ENCODE measurements around the gene IGSF9B.

Gene IGSF9B

DNA sequence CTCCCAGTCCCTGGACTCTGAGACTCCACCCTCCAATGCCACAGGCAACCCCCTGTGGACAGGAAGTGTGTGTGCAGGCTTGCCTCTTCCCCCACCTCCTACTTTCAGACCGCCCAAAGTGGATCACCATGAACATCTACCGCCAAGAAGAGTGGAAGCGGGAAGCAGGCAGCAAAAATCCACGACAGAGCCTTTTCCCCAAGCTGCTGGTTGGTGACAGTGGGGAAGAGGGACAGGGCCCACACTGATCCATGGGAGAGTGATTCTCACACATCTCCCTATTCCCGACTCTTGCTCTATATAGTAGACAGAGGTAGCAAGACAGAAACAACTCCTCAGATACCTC, 58.0 kb downstream of the IGSF9B start:
- H3K4me3 Mint-ChIP-seq = no peak overlapping the region
- H3K36me3 Mint-ChIP-seq = peaks cover 2% of the 10 kb centered on the region
- H3K27me3 Mint-ChIP-seq = no peaks in the 10 kb centered on the region
- H3K27ac Mint-ChIP-seq = peak overlapping the region; percentile 14
- no peaks in the 10 kb centered on the region for H3K9me3 Mint-ChIP-seq
- no peaks in the 10 kb centered on the region for H3K4me1 Mint-ChIP-seq

GRCh38 chr11:133898031-133898769, 58.6 kb downstream of the IGSF9B start:
- no peaks in the 10 kb centered on the region for H3K27me3 Mint-ChIP-seq
- no peak overlapping the region for H3K4me3 Mint-ChIP-seq
- no peaks in the 10 kb centered on the region for H3K9me3 Mint-ChIP-seq
- H3K36me3 Mint-ChIP-seq = peaks cover 2% of the 10 kb centered on the region
- H3K4me1 Mint-ChIP-seq = no peaks in the 10 kb centered on the region
- H3K27ac Mint-ChIP-seq = no peak overlapping the region

DNA sequence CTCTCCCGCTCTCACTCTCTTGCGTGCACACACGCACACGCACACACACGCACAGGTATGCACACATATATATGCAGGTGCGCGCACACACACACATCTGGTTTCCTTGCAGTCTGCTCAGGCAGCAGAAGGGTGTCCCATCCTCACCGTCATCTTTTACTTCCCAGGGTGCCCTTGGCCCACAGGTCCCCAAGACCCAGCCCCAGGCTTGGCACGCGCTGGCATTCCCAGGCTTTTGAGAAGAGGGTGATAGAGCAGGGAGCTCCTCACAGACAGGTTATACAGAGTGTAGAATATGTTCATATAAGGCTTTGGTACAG, 59.5 kb downstream of the IGSF9B start:
- H3K4me3 Mint-ChIP-seq = no peak overlapping the region
- H3K27me3 Mint-ChIP-seq = no peaks in the 10 kb centered on the region

GRCh38 chr11:133896642-133897330, 60.0 kb downstream of the IGSF9B start:
- Mint-ChIP-seq H3K36me3 (peaks cover 2% of the 10 kb centered on the region), H3K9me3 (no peaks in the 10 kb centered on the region), H3K4me1 (no peaks in the 10 kb centered on the region), H3K27ac (no peak overlapping the region), H3K4me3 (no peak overlapping the region), H3K27me3 (no peaks in the 10 kb centered on the region)

More for the DNA sequence above, 59.5 kb downstream of the IGSF9B start:
- H3K27ac Mint-ChIP-seq = no peak overlapping the region
- no peaks in the 10 kb centered on the region for H3K9me3 Mint-ChIP-seq
- no peaks in the 10 kb centered on the region for H3K4me1 Mint-ChIP-seq
- H3K36me3 Mint-ChIP-seq = peaks cover 2% of the 10 kb centered on the region

- peaks cover 2% of the 10 kb centered on the region for H3K36me3 Mint-ChIP-seq
- no peak overlapping the region for H3K27ac Mint-ChIP-seq
- H3K4me3 Mint-ChIP-seq = no peak overlapping the region
- no peaks in the 10 kb centered on the region for H3K4me1 Mint-ChIP-seq
- H3K9me3 Mint-ChIP-seq = no peaks in the 10 kb centered on the region
- no peaks in the 10 kb centered on the region for H3K27me3 Mint-ChIP-seq
These were observed 60.7 kb downstream of the IGSF9B start for GRCh38 chr11:133896028-133896427.

GRCh38 chr11:133895551-133895950, 61.2 kb downstream of the IGSF9B start:
- Mint-ChIP-seq H3K4me1 (no peaks in the 10 kb centered on the region), H3K9me3 (no peaks in the 10 kb centered on the region), H3K27me3 (no peaks in the 10 kb centered on the region), H3K36me3 (peaks cover 2% of the 10 kb centered on the region), H3K27ac (no peak overlapping the region), H3K4me3 (no peak overlapping the region)

GRCh38 chr11:133895061-133895479, 61.7 kb downstream of the IGSF9B start:
- no peaks in the 10 kb centered on the region for H3K9me3 Mint-ChIP-seq
- no peaks in the 10 kb centered on the region for H3K27me3 Mint-ChIP-seq
- peaks cover 2% of the 10 kb centered on the region for H3K36me3 Mint-ChIP-seq
- no peak overlapping the region for H3K4me3 Mint-ChIP-seq
- no peak overlapping the region for H3K27ac Mint-ChIP-seq
- no peaks in the 10 kb centered on the region for H3K4me1 Mint-ChIP-seq

DNA sequence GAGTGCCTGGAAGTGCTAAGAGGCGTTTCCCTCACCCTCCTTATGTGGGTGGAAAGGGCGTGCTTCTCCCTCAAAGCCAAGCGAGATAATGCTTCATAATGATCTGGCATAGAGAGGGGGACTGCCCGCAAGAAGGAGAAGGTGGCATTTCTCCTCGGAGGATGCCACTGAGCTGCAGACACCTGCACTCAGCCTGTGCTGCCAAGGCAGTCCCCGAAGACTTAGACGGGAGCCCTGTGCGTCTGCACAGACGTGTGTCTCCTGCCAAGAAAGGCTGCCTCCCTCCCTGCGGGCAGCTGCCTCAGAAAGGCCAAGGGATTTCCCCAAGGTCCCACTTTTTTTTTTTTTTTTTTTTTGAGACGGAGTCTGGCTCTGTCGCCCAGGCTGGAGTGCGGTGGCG, 63.4 kb downstream of the IGSF9B start:
- H3K27ac Mint-ChIP-seq = no peak overlapping the region
- no peaks in the 10 kb centered on the region for H3K9me3 Mint-ChIP-seq
- H3K4me3 Mint-ChIP-seq = no peak overlapping the region

DNA sequence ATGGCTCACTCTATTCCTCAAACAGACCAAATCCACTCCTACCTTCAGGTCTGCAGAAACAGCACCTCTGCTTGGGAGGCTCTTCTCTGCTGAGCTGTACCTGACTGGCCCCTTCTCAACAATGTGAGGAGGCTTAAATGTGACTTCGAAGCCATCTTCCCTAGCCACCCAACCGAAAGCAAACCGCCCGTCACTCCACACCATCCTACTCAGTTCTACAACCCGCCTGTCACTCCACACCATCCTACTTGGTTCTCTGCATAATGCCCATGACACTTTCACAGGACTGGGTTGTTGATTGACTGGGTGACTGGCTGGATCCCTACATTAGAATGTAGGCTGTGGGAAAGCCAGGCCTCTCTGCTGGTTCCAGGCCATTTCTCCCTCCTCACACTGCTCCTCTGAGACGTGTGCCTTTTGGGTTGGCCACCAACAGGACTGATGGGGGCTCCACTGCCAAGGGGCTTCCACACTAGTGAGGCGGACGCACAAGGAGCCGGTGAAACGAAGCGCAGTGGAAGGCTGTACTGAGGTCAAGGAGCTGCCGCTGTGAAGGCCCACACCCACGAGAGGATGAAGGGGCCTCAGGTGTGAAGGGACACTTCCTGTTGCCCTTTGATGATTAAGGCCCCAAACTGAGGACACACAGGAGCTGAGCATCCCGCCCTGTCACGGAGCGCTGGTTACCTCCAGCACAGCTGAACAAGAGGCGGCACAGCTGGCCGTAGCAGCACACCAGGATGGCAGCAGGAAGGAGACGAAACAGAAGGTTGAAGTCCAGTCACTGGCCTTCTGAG, 64.0 kb downstream of the IGSF9B start:
- peaks cover 1% of the 10 kb centered on the region for H3K27me3 Mint-ChIP-seq
- H3K9me3 Mint-ChIP-seq = no peaks in the 10 kb centered on the region
- H3K4me3 Mint-ChIP-seq = no peak overlapping the region
- no peak overlapping the region for H3K27ac Mint-ChIP-seq
- H3K4me1 Mint-ChIP-seq = no peaks in the 10 kb centered on the region
- H3K36me3 Mint-ChIP-seq = peaks cover 1% of the 10 kb centered on the region

More for the DNA sequence above, 63.4 kb downstream of the IGSF9B start:
- peaks cover 2% of the 10 kb centered on the region for H3K36me3 Mint-ChIP-seq
- no peaks in the 10 kb centered on the region for H3K4me1 Mint-ChIP-seq
- no peaks in the 10 kb centered on the region for H3K27me3 Mint-ChIP-seq

GRCh38 chr11:133892126-133892525, 64.6 kb downstream of the IGSF9B start:
- Mint-ChIP-seq H3K9me3 (no peaks in the 10 kb centered on the region), H3K27ac (peak overlapping the region; percentile 6), H3K4me1 (no peaks in the 10 kb centered on the region), H3K4me3 (no peak overlapping the region), H3K27me3 (peaks cover 1% of the 10 kb centered on the region), H3K36me3 (no peaks in the 10 kb centered on the region)

GRCh38 chr11:133889893-133890292, 66.9 kb downstream of the IGSF9B start:
- Mint-ChIP-seq H3K36me3 (no peaks in the 10 kb centered on the region), H3K4me3 (no peak overlapping the region), H3K27me3 (peaks cover 13% of the 10 kb centered on the region), H3K4me1 (no peaks in the 10 kb centered on the region), H3K27ac (no peak overlapping the region), H3K9me3 (no peaks in the 10 kb centered on the region)

GRCh38 chr11:133889188-133889587, 67.6 kb downstream of the IGSF9B start:
- H3K27ac Mint-ChIP-seq = no peak overlapping the region
- H3K27me3 Mint-ChIP-seq = peaks cover 17% of the 10 kb centered on the region
- no peak overlapping the region for H3K4me3 Mint-ChIP-seq
- H3K36me3 Mint-ChIP-seq = no peaks in the 10 kb centered on the region
- H3K4me1 Mint-ChIP-seq = no peaks in the 10 kb centered on the region
- H3K9me3 Mint-ChIP-seq = no peaks in the 10 kb centered on the region

GRCh38 chr11:133887692-133888332, 69.0 kb downstream of the IGSF9B start:
- Mint-ChIP-seq H3K4me3 (no peak overlapping the region), H3K27me3 (peaks cover 28% of the 10 kb centered on the region), H3K9me3 (peaks cover 4% of the 10 kb centered on the region), H3K27ac (no peak overlapping the region), H3K4me1 (no peaks in the 10 kb centered on the region), H3K36me3 (peaks cover 2% of the 10 kb centered on the region)

- peaks cover 34% of the 10 kb centered on the region for H3K27me3 Mint-ChIP-seq
- no peak overlapping the region for H3K4me3 Mint-ChIP-seq
- H3K4me1 Mint-ChIP-seq = no peaks in the 10 kb centered on the region
- H3K9me3 Mint-ChIP-seq = peaks cover 13% of the 10 kb centered on the region
- H3K27ac Mint-ChIP-seq = no peak overlapping the region
- H3K36me3 Mint-ChIP-seq = peaks cover 5% of the 10 kb centered on the region
These were observed 70.7 kb downstream of the IGSF9B start for GRCh38 chr11:133886029-133886428.

DNA sequence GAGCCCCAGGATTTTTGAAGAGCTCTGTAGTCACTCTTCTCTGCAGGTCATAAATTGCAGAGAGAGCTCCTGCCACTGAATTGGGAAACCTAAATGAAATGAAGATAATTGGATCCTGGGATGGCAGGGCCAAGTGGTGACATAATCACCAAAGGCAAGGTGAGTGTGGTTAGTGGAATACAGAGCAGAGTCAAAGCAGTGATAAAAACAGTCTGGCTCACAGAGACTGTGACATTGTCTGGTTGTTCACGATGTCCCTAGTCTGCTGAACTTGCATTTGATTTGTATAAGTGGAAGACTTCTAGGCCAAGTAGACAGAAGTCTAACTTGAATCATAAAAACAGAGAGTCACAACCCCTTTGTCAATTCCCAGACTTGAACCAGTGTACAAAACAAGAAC, 84.6 kb downstream of the IGSF9B start:
- H3K4me3 Mint-ChIP-seq = no peak overlapping the region
- H3K9me3 Mint-ChIP-seq = peaks cover 3% of the 10 kb centered on the region
- H3K36me3 Mint-ChIP-seq = no peaks in the 10 kb centered on the region
- H3K27ac Mint-ChIP-seq = no peak overlapping the region
- H3K4me1 Mint-ChIP-seq = no peaks in the 10 kb centered on the region
- H3K27me3 Mint-ChIP-seq = peaks cover 2% of the 10 kb centered on the region

GRCh38 chr11:133867456-133867855, 89.3 kb downstream of the IGSF9B start:
- no peak overlapping the region for H3K27ac Mint-ChIP-seq

More at GRCh38 chr11:133867456-133867855, 89.3 kb downstream of the IGSF9B start:
- Mint-ChIP-seq H3K4me3 (no peak overlapping the region), H3K27me3 (peaks cover 9% of the 10 kb centered on the region), H3K4me1 (no peaks in the 10 kb centered on the region), H3K36me3 (no peaks in the 10 kb centered on the region), H3K9me3 (no peaks in the 10 kb centered on the region)
